Purkinje cell (primary cell): ENCODE results near the gene TOR2A. TPM values are rescaled to one million over a fixed set of nuclear protein-coding genes. Genes with fewer than 3 reads are reported as not detected.

ENCODE experiments used
- polyA plus RNA-seq: library from polyadenylated mRNA; unstranded; fragments of >200 nt; fragmentation: Nextera tagmentation; gene quantifications from 2 replicates; pipeline ENCODE4 v1.2.1, GENCODE V29; 2014

Gene TOR2A
- polyA plus RNA-seq, result 1.9 and 2.4 TPM in 2 replicates

GRCh38 chr9:127734747-127735529 lies at the start of gene TOR2A:
TSS of gene TOR2A (minus strand) at chr9:127735294. CDS start at chr9:127735270, 24 bp downstream.

GRCh38 chr9:127778280-127779135 lies 43.4 kb upstream of the TOR2A start, which contains the start of gene SH2D3C:
TSS of gene SH2D3C (minus strand) at chr9:127778666. CDS start at chr9:127778627, 39 bp downstream.

GRCh38 chr9:127715470-127716337 lies 19.4 kb downstream of the TOR2A start, which contains the start of the genes PTRH1 and TTC16:
TSS of gene PTRH1 (minus strand) at chr9:127715663. CDS start at chr9:127715639, 24 bp downstream.
TSS of gene TTC16 (plus strand) at chr9:127716079. CDS start at chr9:127716146, 67 bp downstream.

GRCh38 chr9:127706836-127707241 lies 28.3 kb downstream of the TOR2A start, which contains the start of gene CFAP157:
TSS of gene CFAP157 (plus strand) at chr9:127706988. CDS start at chr9:127707032, 44 bp downstream.

Other genes with a start within 250 kb of the TOR2A start
- gene STXBP1, start 123.0 kb downstream of the TOR2A start, polyA plus RNA-seq, result 125 and 169 TPM in 2 replicates
- not detected in 2 replicates for gene CFAP157, start 28.3 kb downstream of the TOR2A start, polyA plus RNA-seq
- gene PTRH1, start 19.6 kb downstream of the TOR2A start, polyA plus RNA-seq, result 1.4 and 5.5 TPM in 2 replicates
- not detected in 2 replicates for gene TTC16, start 19.2 kb downstream of the TOR2A start, polyA plus RNA-seq
- 1.3 TPM in 1 of 2 replicates, not detected in the other for gene SH2D3C, start 43.4 kb upstream of the TOR2A start, polyA plus RNA-seq
- gene CDK9, start 50.7 kb upstream of the TOR2A start, polyA plus RNA-seq, result 4.6 and 9.2 TPM in 2 replicates
- gene FPGS, start 67.6 kb upstream of the TOR2A start, polyA plus RNA-seq, result 1.7 and 3.1 TPM in 2 replicates
- 0.08 TPM in 1 of 2 replicates, not detected in the other for gene ENG, start 119.4 kb upstream of the TOR2A start, polyA plus RNA-seq
- gene AK1, start 142.4 kb upstream of the TOR2A start, polyA plus RNA-seq, result 86.9 and 113 TPM in 2 replicates
- gene ST6GALNAC6, start 164.3 kb upstream of the TOR2A start, polyA plus RNA-seq, result 2.7 and 6.1 TPM in 2 replicates
- 1.7 TPM in 2 replicates for gene ST6GALNAC4, start 181.7 kb upstream of the TOR2A start, polyA plus RNA-seq
- gene PIP5KL1, start 195.5 kb upstream of the TOR2A start, polyA plus RNA-seq, result not detected in 2 replicates
- gene DPM2, start 202.6 kb upstream of the TOR2A start, polyA plus RNA-seq, result 13.0 and 32.8 TPM in 2 replicates
- gene EEIG1, start 245.7 kb upstream of the TOR2A start, polyA plus RNA-seq, result 1.2 and 4.2 TPM in 2 replicates